ENCODE data around the gene BCL11A.

BCL11A gene

GRCh38 chr2:60463249-60463648, 90.2 kb downstream of the BCL11A start:
- no peak for TF ChIP-seq USF1 (IDR thresholded peaks at IDR 0.05)
- no peak for TF ChIP-seq YY1 (IDR thresholded peaks at IDR 0.05; ENCODE audit: low read depth)
- no peak for TF ChIP-seq TAF1 (IDR thresholded peaks at IDR 0.05; ENCODE audit: low read depth)
- TF ChIP-seq CEBPB (IDR thresholded peaks at IDR 0.05) = no peak
- no peak for TF ChIP-seq EGR1 (IDR thresholded peaks at IDR 0.05)
- TF ChIP-seq MAX (IDR thresholded peaks at IDR 0.05) = no peak
- TF ChIP-seq FOXM1 (IDR thresholded peaks at IDR 0.05; ENCODE audit: borderline replicate concordance, low read depth) = no peak
- no peak for TF ChIP-seq TCF12 (IDR thresholded peaks at IDR 0.05; ENCODE audit: low read depth)
- no peak for TF ChIP-seq ZBTB7A (IDR thresholded peaks at IDR 0.05; ENCODE audit: low read depth)
- TF ChIP-seq REST (IDR thresholded peaks at IDR 0.05; ENCODE audit: low read depth) = no peak
- no peak for TF ChIP-seq EP300 (IDR thresholded peaks at IDR 0.05; ENCODE audit: borderline replicate concordance)
- TF ChIP-seq TEAD4 (IDR thresholded peaks at IDR 0.05) = no peak
- no peak for TF ChIP-seq NFIC (IDR thresholded peaks at IDR 0.05)
- no peak for TF ChIP-seq RAD21 (IDR thresholded peaks at IDR 0.05; ENCODE audit: low read depth)

- no peak for TF ChIP-seq USF1 (IDR thresholded peaks at IDR 0.05)
These were observed 91.9 kb downstream of the BCL11A start for GRCh38 chr2:60461421-60462108.

- no peak for TF ChIP-seq MAX (IDR thresholded peaks at IDR 0.05)
- TF ChIP-seq YY1 (IDR thresholded peaks at IDR 0.05; ENCODE audit: low read depth) = no peak
- no peak for TF ChIP-seq CEBPB (IDR thresholded peaks at IDR 0.05)
- TF ChIP-seq TCF12 (IDR thresholded peaks at IDR 0.05; ENCODE audit: low read depth) = no peak
- TF ChIP-seq RAD21 (IDR thresholded peaks at IDR 0.05; ENCODE audit: low read depth) = no peak
- no peak for TF ChIP-seq TEAD4 (IDR thresholded peaks at IDR 0.05)
- TF ChIP-seq FOXM1 (IDR thresholded peaks at IDR 0.05; ENCODE audit: borderline replicate concordance, low read depth) = no peak
- TF ChIP-seq CREB1 (IDR thresholded peaks at IDR 0.05; ENCODE audit: low read depth) = no peak
- no peak for TF ChIP-seq ZBTB7A (IDR thresholded peaks at IDR 0.05; ENCODE audit: low read depth)
- TF ChIP-seq USF1 (IDR thresholded peaks at IDR 0.05) = no peak
- TF ChIP-seq EP300 (IDR thresholded peaks at IDR 0.05; ENCODE audit: borderline replicate concordance) = no peak
- no peak for TF ChIP-seq REST (IDR thresholded peaks at IDR 0.05; ENCODE audit: low read depth)
- TF ChIP-seq NFIC (IDR thresholded peaks at IDR 0.05) = no peak
- TF ChIP-seq EGR1 (IDR thresholded peaks at IDR 0.05) = no peak
- TF ChIP-seq TAF1 (IDR thresholded peaks at IDR 0.05; ENCODE audit: low read depth) = no peak
These were observed 92.7 kb downstream of the BCL11A start for GRCh38 chr2:60460577-60461420.

- TF ChIP-seq EGR1 (IDR thresholded peaks at IDR 0.05) = no peak
- no peak for TF ChIP-seq TCF12 (IDR thresholded peaks at IDR 0.05; ENCODE audit: low read depth)
- no peak for TF ChIP-seq ZBTB7A (IDR thresholded peaks at IDR 0.05; ENCODE audit: low read depth)
- no peak for TF ChIP-seq NFIC (IDR thresholded peaks at IDR 0.05)
- TF ChIP-seq REST (IDR thresholded peaks at IDR 0.05; ENCODE audit: low read depth) = no peak
- no peak for TF ChIP-seq YY1 (IDR thresholded peaks at IDR 0.05; ENCODE audit: low read depth)
- TF ChIP-seq CEBPB (IDR thresholded peaks at IDR 0.05) = no peak
- TF ChIP-seq CREB1 (IDR thresholded peaks at IDR 0.05; ENCODE audit: low read depth) = no peak
- TF ChIP-seq USF1 (IDR thresholded peaks at IDR 0.05) = no peak
- no peak for TF ChIP-seq EP300 (IDR thresholded peaks at IDR 0.05; ENCODE audit: borderline replicate concordance)
- no peak for TF ChIP-seq RAD21 (IDR thresholded peaks at IDR 0.05; ENCODE audit: low read depth)
- no peak for TF ChIP-seq TAF1 (IDR thresholded peaks at IDR 0.05; ENCODE audit: low read depth)
- no peak for TF ChIP-seq MAX (IDR thresholded peaks at IDR 0.05)
- no peak for TF ChIP-seq TEAD4 (IDR thresholded peaks at IDR 0.05)
- no peak for TF ChIP-seq FOXM1 (IDR thresholded peaks at IDR 0.05; ENCODE audit: borderline replicate concordance, low read depth)
These were observed 93.6 kb downstream of the BCL11A start for GRCh38 chr2:60459851-60460250.

All from Ishikawa (cell line).